DMS53 (cell line): ENCODE results near the gene TMPRSS13.

Experiments used
- DNase-seq: peaks from one replicate; lab custom pipeline; 2025; lab: John Stamatoyannopoulos, UW

Gene TMPRSS13

DNA sequence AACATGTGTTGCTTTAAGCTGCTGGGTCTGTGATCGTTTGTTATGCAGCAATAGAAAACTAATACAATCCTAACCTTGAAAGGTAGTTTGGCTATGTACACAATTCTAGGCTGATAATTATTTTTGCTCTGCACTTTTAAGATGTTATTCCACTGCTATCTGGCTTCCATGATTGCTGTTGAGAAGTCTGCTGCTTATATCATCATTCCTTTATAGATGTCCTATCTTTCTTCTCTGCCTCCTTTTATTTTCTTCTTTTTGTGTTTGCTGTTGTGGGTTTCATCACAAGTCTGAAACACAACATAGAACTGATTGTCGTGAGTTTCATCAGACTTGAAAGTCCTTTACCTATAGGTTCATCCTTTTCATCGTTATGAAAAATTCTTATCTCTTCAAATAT lies 76.9 kb downstream of the TMPRSS13 start:
- DNase-seq, result no peak

DNA sequence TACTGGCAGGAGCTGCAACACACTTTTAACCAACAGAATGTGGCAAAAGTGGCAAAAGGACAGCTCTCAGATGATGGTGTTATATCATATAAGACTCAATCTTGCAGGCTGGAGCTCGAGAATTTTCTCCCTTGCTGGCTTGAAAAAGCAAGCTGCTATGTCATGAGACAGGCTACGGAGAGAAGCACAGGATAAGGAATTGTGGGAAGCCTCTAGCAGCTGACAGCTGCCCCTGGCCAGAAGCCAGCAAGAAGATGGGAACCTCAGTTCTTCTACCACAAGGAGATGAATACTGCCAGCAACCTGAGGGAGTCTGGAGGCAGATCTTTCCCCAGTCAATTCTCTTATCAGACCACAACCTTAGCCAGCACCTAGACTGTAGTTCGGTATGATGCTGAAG lies 77.3 kb downstream of the TMPRSS13 start:
- DNase-seq, result no peak

DNA sequence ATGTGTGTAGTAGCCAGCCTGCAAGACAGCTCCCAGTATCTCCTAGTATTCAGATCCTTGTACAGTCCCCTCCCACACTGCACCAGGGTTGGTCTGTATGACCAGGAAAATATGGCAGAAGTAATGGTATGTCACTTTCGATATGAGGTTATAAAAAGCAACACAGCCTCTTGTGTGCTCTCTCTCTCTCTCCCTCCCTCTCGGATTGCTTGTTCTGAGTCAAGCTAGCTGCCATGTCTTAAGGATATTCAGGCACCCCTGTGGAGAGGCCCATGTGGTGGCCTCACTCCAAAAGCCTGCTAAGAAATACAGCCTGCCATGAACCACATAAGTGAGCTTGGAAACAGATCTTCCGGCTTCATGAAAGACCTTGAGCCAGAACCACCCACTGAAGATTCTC lies 78.1 kb downstream of the TMPRSS13 start:
- no peak for DNase-seq
